Prostate gland (tissue), 2 donors: Measurements from ENCODE around the gene IL7R. TPM values are rescaled to one million over a fixed set of nuclear protein-coding genes. Genes with fewer than 3 reads are reported as not detected.

Source experiments
- DNase-seq: peaks from one replicate; pipeline ENCODE4 v3.0.0-alpha.2; 2019; ENCODE audit warnings: low spot score
- H3K27ac ChIP-seq, 2 donors: fragments of 200-600 bp; sonication (generic); 2 replicates each; pipeline ENCODE4 v1.5.1; 2017 to 2019
- H3K27me3 ChIP-seq: fragments of 200-600 bp; sonication (generic); replicated peaks from 2 replicates; pipeline ENCODE4 v1.5.1; 2019; ENCODE audit not compliant: insufficient read depth
- H3K36me3 ChIP-seq, 2 donors: fragments of 200-600 bp; sonication (generic); 1 replicate in 1 of 2; 2 replicates in 1 of 2; pipeline versions ENCODE4 v1.5.1 to v1.8.1; 2017 to 2019
- H3K4me1 ChIP-seq: fragments of 200-600 bp; sonication (generic); replicated peaks from 2 replicates; pipeline ENCODE4 v1.5.1; 2019
- H3K4me3 ChIP-seq, 2 donors: fragments of 200-600 bp; sonication (generic); 2 replicates each; pipeline ENCODE4 v1.5.1; 2017 to 2019
- H3K9me3 ChIP-seq: fragments of 200-600 bp; sonication (generic); 2 replicates; pipeline ENCODE4 v1.5.1; 2017
- POLR2A ChIP-seq: fragments of 450-650 bp; IDR thresholded peaks from one replicate; pipeline ENCODE4 v1.6.1; 2016; ENCODE audit warnings: antibody characterized with exemption, mild to moderate bottlenecking
- POLR2AphosphoS5 ChIP-seq: sonication (generic); formaldehyde crosslinking; IDR thresholded peaks from one replicate; pipeline ENCODE4 v1.6.1; 2017; ENCODE audit warnings: antibody characterized with exemption
- WGBS: methylation state at CpG from one replicate; pipeline ENCODE4 v1.1.5; 2018; 5-methylcytosine and 5-hydroxymethylcytosine counted together
- intact Hi-C: fragments of 100-400 bp; cut with DNase I; formaldehyde crosslinking; loops from one replicate; pipeline ENCODE4 v1.14.2; 2022
- total RNA-seq, 2 donors: library from RNA; depleted of rRNA; stranded (reverse); fragments of >200 nt; gene quantifications; one replicate each; pipeline ENCODE4 v1.1.0, GENCODE V29; 2016
- TF ChIP-seq, protein P1 (sequence below), 4 experiments: fragments of 200-600 bp in 2 of 4; fragments of 450-650 bp in 2 of 4; sonication (generic) in 2 of 4; IDR thresholded peaks; 1 replicate in 3 of 4; 2 replicates in 1 of 4; pipeline ENCODE4 v1.5.1; 2016 to 2019; ENCODE audit warnings: antibody characterized with exemption in 4 of 4, mild to moderate bottlenecking in 2 of 4, moderate library complexity in 2 of 4

The IL7R gene
- total RNA-seq, 2 donors from 2014 or later = 7.8 to 13.5 TPM

DNA sequence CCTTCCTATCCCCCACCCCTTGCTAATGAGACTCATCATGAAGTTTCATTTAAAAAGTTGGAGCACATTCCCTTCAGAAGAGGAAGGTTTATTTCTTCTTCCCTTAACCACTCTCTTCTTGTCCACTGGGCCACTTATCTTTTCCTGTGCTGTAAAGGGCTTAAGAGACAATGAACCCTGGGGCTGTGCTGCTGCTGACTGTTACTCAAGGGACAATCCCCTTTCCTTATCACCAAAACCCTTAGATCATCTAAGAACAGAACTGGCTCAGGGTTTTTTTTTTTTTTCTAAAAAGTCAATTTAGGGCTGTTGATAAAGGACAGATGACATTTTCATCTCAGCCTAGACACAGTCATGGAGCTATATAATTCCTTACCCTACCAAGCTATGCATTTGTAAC, 52.1 kb downstream of the IL7R start:
- Histone ChIP-seq H3K4me3 (no peak overlapping the region), H3K27me3 (no peaks in the 10 kb centered on the region), H3K27ac (no peak overlapping the region), H3K9me3 (no peaks in the 10 kb centered on the region), H3K4me1 (no peaks in the 10 kb centered on the region), H3K36me3 (no peaks in the 10 kb centered on the region)
- intact Hi-C loops = no loop called here
- DNase-seq = no peak
- TF ChIP-seq POLR2A = no peak
- no peak for TF ChIP-seq POLR2AphosphoS5
- TF ChIP-seq, protein P1, sequence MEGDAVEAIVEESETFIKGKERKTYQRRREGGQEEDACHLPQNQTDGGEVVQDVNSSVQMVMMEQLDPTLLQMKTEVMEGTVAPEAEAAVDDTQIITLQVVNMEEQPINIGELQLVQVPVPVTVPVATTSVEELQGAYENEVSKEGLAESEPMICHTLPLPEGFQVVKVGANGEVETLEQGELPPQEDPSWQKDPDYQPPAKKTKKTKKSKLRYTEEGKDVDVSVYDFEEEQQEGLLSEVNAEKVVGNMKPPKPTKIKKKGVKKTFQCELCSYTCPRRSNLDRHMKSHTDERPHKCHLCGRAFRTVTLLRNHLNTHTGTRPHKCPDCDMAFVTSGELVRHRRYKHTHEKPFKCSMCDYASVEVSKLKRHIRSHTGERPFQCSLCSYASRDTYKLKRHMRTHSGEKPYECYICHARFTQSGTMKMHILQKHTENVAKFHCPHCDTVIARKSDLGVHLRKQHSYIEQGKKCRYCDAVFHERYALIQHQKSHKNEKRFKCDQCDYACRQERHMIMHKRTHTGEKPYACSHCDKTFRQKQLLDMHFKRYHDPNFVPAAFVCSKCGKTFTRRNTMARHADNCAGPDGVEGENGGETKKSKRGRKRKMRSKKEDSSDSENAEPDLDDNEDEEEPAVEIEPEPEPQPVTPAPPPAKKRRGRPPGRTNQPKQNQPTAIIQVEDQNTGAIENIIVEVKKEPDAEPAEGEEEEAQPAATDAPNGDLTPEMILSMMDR (IDR thresholded peaks at IDR 0.05) = no peak

DNA sequence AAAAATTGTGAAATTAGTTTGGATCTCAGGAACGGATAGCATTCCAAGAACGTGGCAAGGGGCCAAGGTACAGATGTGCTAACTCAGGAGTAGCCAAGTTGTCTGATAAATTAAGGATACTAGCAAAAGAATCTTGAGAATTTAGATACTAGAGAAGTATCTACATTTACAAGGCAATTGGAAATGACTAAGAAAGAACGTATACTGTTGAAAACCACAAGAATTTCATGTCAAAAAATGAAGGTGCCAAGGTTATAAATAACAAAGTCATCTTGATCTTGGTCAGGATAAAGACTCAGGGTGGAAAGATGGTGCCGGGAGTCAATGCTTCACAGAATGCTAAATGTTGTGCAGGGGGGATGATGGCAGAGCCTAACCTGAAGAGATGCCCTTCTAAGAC, 62.5 kb downstream of the IL7R start:
- no peaks in the 10 kb centered on the region for H3K9me3 ChIP-seq
- TF ChIP-seq, protein P1 (IDR thresholded peaks at IDR 0.05) = no peak
- no peak for TF ChIP-seq POLR2A
- TF ChIP-seq POLR2AphosphoS5 = no peak
- H3K4me1 ChIP-seq = no peaks in the 10 kb centered on the region
- DNase-seq = no peak
- H3K27me3 ChIP-seq = no peaks in the 10 kb centered on the region
- no peak overlapping the region for H3K27ac ChIP-seq
- intact Hi-C loops = no loop called here
- no peaks in the 10 kb centered on the region for H3K36me3 ChIP-seq
- H3K4me3 ChIP-seq = no peak overlapping the region
- WGBS = 50% methylated on average over 4 of the region's 4 CpGs

DNA sequence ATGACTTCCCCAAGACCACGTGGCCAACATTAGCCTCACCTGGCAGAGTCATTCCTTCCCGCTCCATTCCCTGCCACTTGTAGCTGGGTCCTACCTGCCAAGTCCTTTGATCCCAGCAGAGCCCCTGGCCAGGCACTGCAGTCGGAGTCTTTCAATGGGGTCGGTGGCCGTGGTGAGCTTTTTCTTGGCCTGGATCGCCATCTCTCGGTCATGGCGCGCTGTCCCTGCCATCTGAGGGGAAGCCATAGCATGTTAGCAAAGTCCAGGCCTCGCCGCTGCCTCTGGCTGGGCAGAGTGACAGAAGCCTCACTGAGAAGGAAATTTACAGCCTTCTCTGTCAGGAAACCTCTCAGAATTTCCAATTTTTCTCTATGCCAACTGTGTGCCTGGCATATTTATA, 64.2 kb downstream of the IL7R start:
- intact Hi-C loops = no loop called here
- 71% methylated on average over 11 of the region's 11 CpGs for WGBS
- no peak overlapping the region for H3K4me3 ChIP-seq
- H3K36me3 ChIP-seq = no peaks in the 10 kb centered on the region
- H3K27ac ChIP-seq = no peak overlapping the region
- H3K4me1 ChIP-seq = no peaks in the 10 kb centered on the region
- no peaks in the 10 kb centered on the region for H3K9me3 ChIP-seq
- no peaks in the 10 kb centered on the region for H3K27me3 ChIP-seq
- no peak for DNase-seq
- TF ChIP-seq POLR2AphosphoS5 = no peak
- no peak for TF ChIP-seq POLR2A
- TF ChIP-seq, protein P1 (IDR thresholded peaks at IDR 0.05) = no peak

DNA sequence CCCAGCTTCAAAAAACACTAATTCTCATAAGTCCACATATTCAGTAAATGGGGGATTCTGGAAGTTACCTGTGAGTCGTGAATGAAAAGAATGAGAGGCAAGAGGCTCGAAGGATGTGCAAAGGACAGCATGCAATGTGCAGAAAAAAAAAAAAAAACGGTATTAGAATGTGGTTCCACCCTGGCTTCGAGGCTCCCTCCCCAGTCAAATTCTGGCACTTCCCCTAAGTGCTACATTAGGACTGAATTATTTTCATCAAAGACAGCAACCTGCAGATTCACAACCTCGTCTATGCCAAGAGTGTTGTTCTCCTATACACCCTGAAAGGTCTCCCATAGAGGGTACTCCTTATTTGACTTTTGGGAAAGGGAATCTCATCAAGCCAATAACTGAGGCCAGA, 65.2 kb downstream of the IL7R start:
- Histone ChIP-seq H3K27me3 (no peaks in the 10 kb centered on the region), H3K36me3 (no peaks in the 10 kb centered on the region), H3K4me3 (no peak overlapping the region), H3K9me3 (no peaks in the 10 kb centered on the region), H3K4me1 (no peaks in the 10 kb centered on the region), H3K27ac (no peak overlapping the region)
- intact Hi-C loops = no loop called here
- 84% methylated on average over 5 of the region's 5 CpGs for WGBS
- no peak for DNase-seq
- no peak for TF ChIP-seq POLR2A
- TF ChIP-seq POLR2AphosphoS5 = no peak
- TF ChIP-seq, protein P1 (IDR thresholded peaks at IDR 0.05) = no peak

DNA sequence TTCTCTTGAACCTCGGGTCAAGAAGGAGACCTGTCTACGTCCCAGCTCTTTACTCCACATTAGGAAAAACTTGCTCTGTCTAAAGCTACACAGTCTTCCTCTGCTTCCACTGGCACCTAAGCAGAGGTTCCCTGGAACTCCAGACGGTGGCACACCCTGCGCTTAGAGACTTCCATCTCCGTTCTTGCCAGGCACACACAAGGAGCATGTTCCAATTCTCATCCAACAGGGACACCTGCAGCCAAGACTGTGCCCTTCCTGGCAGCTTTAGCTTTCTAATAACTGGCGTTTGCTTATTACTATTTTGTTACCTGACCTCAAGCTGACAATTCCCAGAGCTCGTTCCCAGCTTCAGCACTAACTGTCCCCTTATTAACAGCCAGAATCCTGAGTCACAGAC, 65.8 kb downstream of the IL7R start:
- intact Hi-C loops = no loop called here
- TF ChIP-seq POLR2AphosphoS5 (no peak), POLR2A (no peak)
- TF ChIP-seq, protein P1 (IDR thresholded peaks at IDR 0.05) = no peak
- 86% methylated on average over 7 of the region's 7 CpGs for WGBS

More for the DNA sequence above, 65.8 kb downstream of the IL7R start:
- Histone ChIP-seq H3K4me3 (no peak overlapping the region), H3K27ac (no peak overlapping the region), H3K36me3 (no peaks in the 10 kb centered on the region), H3K9me3 (no peaks in the 10 kb centered on the region), H3K4me1 (no peaks in the 10 kb centered on the region), H3K27me3 (no peaks in the 10 kb centered on the region)
- DNase-seq = no peak
